Measurements from ENCODE around the gene CHCHD4.
"Not testable (repeated sequence)": the region's sequence is repeated elsewhere in the genome, so short reads cannot be mapped to it uniquely, and the experiment has no call there.

CHCHD4 gene

GRCh38 chr3:14133876-14134275, 9.2 kb upstream of the CHCHD4 start:
- DNase-seq = no peak

GRCh38 chr3:14133188-14133800, 8.6 kb upstream of the CHCHD4 start:
- DNase-seq = no peak

GRCh38 chr3:14132689-14133088, 8.0 kb upstream of the CHCHD4 start:
- no peak for DNase-seq

GRCh38 chr3:14132120-14132519, 7.5 kb upstream of the CHCHD4 start:
- DNase-seq = no peak

- DNase-seq = no peak
Measured at GRCh38 chr3:14131134-14131533, 6.5 kb upstream of the CHCHD4 start.

- no peak for DNase-seq
Measured at GRCh38 chr3:14130707-14131106, 6.0 kb upstream of the CHCHD4 start.

- DNase-seq = no peak
Measured at GRCh38 chr3:14130230-14130629, 5.6 kb upstream of the CHCHD4 start.

GRCh38 chr3:14129296-14129695, 4.6 kb upstream of the CHCHD4 start:
- no peak for DNase-seq

- DNase-seq = no peak
Measured at GRCh38 chr3:14128724-14129123, 4.1 kb upstream of the CHCHD4 start.

GRCh38 chr3:14127516-14128161, 3.0 kb upstream of the CHCHD4 start:
- DNase-seq = no peak

- DNase-seq = no peak
Measured at GRCh38 chr3:14126887-14127505, 2.3 kb upstream of the CHCHD4 start.

- DNase-seq = no peak
Measured at GRCh38 chr3:14126017-14126886, 1.6 kb upstream of the CHCHD4 start.

- DNase-seq = no peak
Measured at GRCh38 chr3:14125193-14126016, 735 bp upstream of the CHCHD4 start.

GRCh38 chr3:14124223-14124614, 451 bp downstream of the CHCHD4 start:
- DNase-seq = no peak

GRCh38 chr3:14123308-14124222, 1.1 kb downstream of the CHCHD4 start:
- no peak for DNase-seq

- no peak for DNase-seq
Measured at GRCh38 chr3:14122301-14122700, 2.4 kb downstream of the CHCHD4 start.

GRCh38 chr3:14121859-14122258, 2.8 kb downstream of the CHCHD4 start:
- no peak for DNase-seq

- DNase-seq = not testable (repeated sequence)
Measured at GRCh38 chr3:14120921-14121448, 3.7 kb downstream of the CHCHD4 start.

GRCh38 chr3:14120111-14120920, 4.4 kb downstream of the CHCHD4 start:
- no peak for DNase-seq

GRCh38 chr3:14119651-14120050, 5.0 kb downstream of the CHCHD4 start:
- DNase-seq = no peak

Data from NCI-H187 (cell line).